Effector memory CD8-positive, alpha-beta T cell (primary cell): ENCODE results near the gene GTF2H3.
"Not testable (repeated sequence)": the region's sequence is repeated elsewhere in the genome, so short reads cannot be mapped to it uniquely, and the experiment has no call there.

Source experiments
- ATAC-seq: fragments of 150-1000 bp; cut with Tn5 transposase; replicated peaks from 2 replicates; pipeline ENCODE4 v1.10.0; 2021; ENCODE audit warnings: mild to moderate bottlenecking, moderate library complexity
- DNase-seq, 3 experiments: peaks; one replicate each; pipeline ENCODE4 v3.0.0; 2021
- H3K27ac Mint-ChIP-seq, 2 donors: one replicate each; pipeline ENCODE4 v1.8.0; 2022; ENCODE audit warnings: mild to moderate bottlenecking in 2 of 2, mixed read lengths in 2 of 2, moderate library complexity in 2 of 2
- H3K27me3 Mint-ChIP-seq, 2 donors: one replicate each; pipeline ENCODE4 v1.8.0; 2022; ENCODE audit warnings: mixed read lengths in 2 of 2
- H3K36me3 Mint-ChIP-seq: one replicate; pipeline ENCODE4 v1.8.0; 2022; ENCODE audit warnings: mild to moderate bottlenecking, moderate library complexity, mixed read lengths; ENCODE audit not compliant: insufficient read depth
- H3K4me1 Mint-ChIP-seq, 2 donors: one replicate each; pipeline ENCODE4 v1.8.0; 2022; ENCODE audit warnings: low read depth in 2 of 2, mixed read lengths in 2 of 2
- H3K4me3 Mint-ChIP-seq, 2 donors: one replicate each; pipeline ENCODE4 v1.8.0; 2022; ENCODE audit warnings: mild to moderate bottlenecking in 2 of 2, mixed read lengths in 2 of 2, moderate library complexity in 2 of 2
- H3K9me3 Mint-ChIP-seq, 2 donors: one replicate each; pipeline ENCODE4 v1.8.0; 2022; ENCODE audit warnings: mixed read lengths in 2 of 2
- total RNA-seq, 9 experiments: gene quantifications; one replicate each; lab custom pipeline; 2026; lab: John Stamatoyannopoulos, UW

The GTF2H3 gene
- total RNA-seq, result 16.1 to 88.0 (median 39.1) reads per million in 9 experiments

DNA sequence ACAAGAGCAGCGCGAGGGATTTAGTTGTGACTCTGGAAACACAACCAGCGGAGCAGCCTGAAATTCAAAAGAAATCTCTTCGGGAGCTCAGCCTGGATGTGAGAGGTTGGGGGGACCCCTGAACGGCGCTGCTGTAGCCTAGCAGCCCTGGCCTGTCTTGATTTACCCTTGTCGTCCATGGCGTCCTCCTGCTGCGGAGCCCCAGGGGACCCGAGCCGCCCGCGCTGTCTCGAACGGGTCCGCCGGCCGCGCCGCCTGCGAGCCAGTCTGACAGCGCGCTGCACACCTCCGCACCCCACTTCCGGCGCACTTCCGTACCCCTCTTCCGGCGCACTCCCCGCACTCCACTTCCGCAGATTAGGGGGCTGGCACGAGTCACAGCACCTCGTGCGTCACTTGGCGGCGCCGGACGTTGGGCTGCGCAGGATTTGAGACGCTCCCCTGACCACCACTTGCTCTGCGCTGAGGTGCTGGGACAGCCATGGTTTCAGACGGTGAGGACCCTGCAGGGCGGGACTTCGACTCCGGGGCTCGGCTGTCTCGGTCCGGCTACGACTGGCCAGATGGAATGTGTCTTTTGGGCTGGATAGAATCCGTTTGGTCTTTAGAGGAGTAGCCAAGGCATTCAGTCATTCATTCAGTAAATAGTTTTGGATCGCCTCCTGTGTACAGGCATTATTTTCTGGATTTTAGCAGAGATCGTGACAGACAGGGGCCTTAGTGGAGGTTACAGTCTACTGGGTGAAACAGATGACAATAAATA, at the start of gene GTF2H3, which contains the start of gene EIF2B1:
Gene GTF2H3 (plus strand): TSS at position 451 of the 763 bp plus-strand sequence. CDS start 31 bp downstream, at position 482.
Gene EIF2B1 (minus strand): TSS at position 308 of the 763 bp plus-strand sequence. CDS start 129 bp downstream, at position 179.
- Mint-ChIP-seq H3K27ac (peak within 1 kb of the TSS; percentile 99 to 100), H3K27me3 (no peaks in the 10 kb centered on the region), H3K4me3 (peak within 1 kb of the TSS; percentile 95 to 100), H3K4me1 (peaks cover 16 to 27% of the 10 kb centered on the region in 2 donors), H3K36me3 (peaks cover 55% of the 10 kb centered on the region), H3K9me3 (no peaks in the 10 kb centered on the region)
- ATAC-seq (peak; percentile 97), DNase-seq (peak; percentile 94 to 97 (median 95))

DNA sequence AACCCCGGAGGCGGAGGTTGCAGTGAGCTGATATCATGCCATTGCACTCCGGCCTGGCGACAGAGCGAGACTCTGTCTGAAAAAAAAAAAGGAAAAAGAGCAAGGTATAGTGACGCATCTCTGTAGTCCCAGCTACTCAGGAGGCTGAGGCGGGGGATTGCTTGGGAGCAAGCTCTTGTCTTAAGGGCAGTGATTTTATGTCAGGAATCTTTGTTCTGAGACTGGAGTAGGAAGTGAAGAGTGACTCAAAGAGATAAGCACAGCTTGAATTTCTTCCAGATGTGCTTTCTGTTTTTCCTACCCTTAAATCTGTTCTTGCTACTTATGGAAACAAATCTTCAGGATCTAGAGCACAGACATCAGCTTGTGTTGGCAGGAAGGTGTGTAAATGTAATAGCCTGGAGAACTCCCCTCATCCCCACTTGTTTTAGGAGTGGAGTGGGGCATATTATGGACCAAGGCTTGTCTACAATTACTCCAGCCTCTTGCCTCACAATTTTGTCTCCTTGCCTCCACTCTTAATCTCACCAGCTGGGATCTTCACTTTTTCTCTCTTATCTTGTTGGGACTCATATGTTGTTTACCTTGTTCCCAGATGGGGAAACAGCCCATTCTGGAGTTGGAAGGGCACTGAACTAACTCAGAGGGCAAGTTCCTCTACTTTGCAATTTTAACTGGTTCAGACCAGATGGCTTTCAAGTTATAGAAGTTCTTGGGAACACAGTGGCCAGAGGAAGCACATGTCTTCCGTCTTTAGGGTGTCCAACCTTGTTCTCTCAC, 41.7 kb upstream of the GTF2H3 start:
- Mint-ChIP-seq H3K36me3 (peaks cover 88% of the 10 kb centered on the region), H3K4me1 (peaks cover 18 to 45% of the 10 kb centered on the region in 2 donors), H3K4me3 (peak overlapping the region in 1 of 2 donors; percentile 19), H3K27ac (no peak overlapping the region), H3K9me3 (no peaks in the 10 kb centered on the region), H3K27me3 (no peaks in the 10 kb centered on the region)
- no peak for ATAC-seq
- no peak for DNase-seq

DNA sequence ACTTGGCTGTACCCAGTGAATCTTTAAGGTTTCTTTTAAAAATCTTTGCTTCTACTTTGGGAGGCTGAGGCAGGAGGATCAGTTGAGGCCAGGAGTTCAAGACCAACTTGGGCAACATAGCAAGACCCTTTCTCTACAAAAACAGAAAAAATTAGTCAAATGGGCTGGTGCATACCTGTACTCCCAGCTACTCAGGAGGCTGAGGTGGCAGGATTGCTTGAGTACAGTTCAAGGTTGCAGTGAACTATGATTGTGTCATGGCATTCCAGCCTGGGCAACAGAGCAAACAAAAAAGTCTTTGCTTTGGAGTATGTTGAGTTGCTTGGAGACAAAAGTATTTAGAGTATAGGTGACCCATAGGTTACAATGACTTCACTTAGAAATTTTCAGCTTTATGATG, 37.9 kb upstream of the GTF2H3 start:
- H3K4me3 Mint-ChIP-seq, result no peak overlapping the region
- DNase-seq (no peak), ATAC-seq (no peak)
- peak overlapping the region in 1 of 2 donors; percentile 68 for H3K27ac Mint-ChIP-seq
- H3K4me1 Mint-ChIP-seq, result peaks cover 8 to 26% of the 10 kb centered on the region in 2 donors
- H3K27me3 Mint-ChIP-seq, result no peaks in the 10 kb centered on the region
- H3K36me3 Mint-ChIP-seq, result peaks cover 73% of the 10 kb centered on the region
- H3K9me3 Mint-ChIP-seq, result no peaks in the 10 kb centered on the region

DNA sequence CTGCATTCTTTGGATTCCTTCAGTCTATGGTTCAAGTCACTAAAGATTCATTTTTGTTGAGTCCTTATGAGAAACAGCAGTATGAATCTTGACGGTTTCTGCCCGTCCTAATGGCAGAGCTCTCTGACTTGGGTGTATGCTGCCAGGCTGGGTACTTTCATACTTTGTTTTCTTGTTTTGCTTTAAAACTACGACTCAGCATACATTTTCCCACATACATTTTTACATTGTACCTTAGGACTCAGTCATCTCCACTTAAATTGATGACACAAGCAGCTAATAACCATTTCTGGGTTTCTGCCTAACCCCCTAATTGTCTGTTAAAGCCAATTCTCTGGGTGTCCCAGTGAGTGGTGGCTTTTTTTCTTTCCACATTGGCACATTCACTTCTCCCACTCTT, 36.5 kb upstream of the GTF2H3 start:
- peaks cover 65% of the 10 kb centered on the region for H3K36me3 Mint-ChIP-seq
- H3K27ac Mint-ChIP-seq, result peak overlapping the region in 1 of 2 donors; percentile 39
- no peak for ATAC-seq

DNA sequence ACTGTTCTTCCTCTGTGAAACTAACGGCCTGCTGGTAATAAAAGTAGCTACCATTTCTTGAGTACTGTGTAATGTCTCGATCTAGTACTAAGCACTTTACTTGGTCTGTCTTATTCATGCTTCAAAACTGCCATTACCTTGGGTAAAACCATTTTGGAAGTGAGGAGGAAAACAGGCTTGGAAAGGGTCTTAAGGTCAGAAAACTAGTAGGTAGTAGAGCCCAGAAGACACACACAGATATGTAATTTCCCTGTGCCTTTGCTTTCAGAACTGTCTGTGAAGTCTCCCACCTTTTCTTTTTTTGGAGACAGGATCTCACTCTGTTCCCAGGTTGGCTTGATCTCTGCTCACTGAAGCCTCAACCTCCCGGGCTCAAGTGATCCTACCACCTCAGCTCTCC, 35.1 kb upstream of the GTF2H3 start:
- ATAC-seq, result no peak
- Mint-ChIP-seq H3K9me3 (no peaks in the 10 kb centered on the region), H3K27ac (peak overlapping the region; percentile 27 to 79), H3K36me3 (peaks cover 52% of the 10 kb centered on the region), H3K4me3 (no peak overlapping the region), H3K4me1 (peaks cover 13 to 20% of the 10 kb centered on the region in 2 donors), H3K27me3 (no peaks in the 10 kb centered on the region)
- DNase-seq, result no peak

More for the DNA sequence above, 36.5 kb upstream of the GTF2H3 start:
- Mint-ChIP-seq H3K27me3 (no peaks in the 10 kb centered on the region), H3K9me3 (no peaks in the 10 kb centered on the region), H3K4me3 (no peak overlapping the region), H3K4me1 (peaks cover 9 to 21% of the 10 kb centered on the region in 2 donors)
- DNase-seq, result no peak

DNA sequence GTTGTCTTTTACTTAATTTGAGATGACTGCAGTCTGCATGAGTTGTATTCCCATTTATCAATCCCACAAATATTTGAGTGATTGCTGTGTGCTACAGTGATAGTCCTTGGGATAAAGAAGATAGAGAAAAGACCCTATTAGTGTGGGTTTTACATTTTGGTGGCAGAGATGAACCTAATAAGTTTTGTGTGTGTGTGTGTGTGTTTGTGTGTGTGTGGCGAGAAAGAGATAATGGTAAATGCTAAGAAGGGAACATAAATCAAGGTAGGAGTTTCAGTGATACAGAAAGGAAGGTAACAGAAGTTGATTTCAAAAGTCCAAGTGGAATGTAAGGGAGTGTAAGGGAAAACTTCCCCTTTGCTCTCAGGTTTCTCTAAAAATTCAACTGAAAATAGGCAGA, 34.3 kb upstream of the GTF2H3 start:
- H3K27me3 Mint-ChIP-seq, result no peaks in the 10 kb centered on the region
- DNase-seq (no peak), ATAC-seq (no peak)
- no peaks in the 10 kb centered on the region for H3K9me3 Mint-ChIP-seq
- H3K4me3 Mint-ChIP-seq, result peak overlapping the region in 1 of 2 donors; percentile 0
- H3K27ac Mint-ChIP-seq, result peak overlapping the region; percentile 27 to 79
- H3K4me1 Mint-ChIP-seq, result peaks cover 13 to 17% of the 10 kb centered on the region in 2 donors
- peaks cover 47% of the 10 kb centered on the region for H3K36me3 Mint-ChIP-seq

DNA sequence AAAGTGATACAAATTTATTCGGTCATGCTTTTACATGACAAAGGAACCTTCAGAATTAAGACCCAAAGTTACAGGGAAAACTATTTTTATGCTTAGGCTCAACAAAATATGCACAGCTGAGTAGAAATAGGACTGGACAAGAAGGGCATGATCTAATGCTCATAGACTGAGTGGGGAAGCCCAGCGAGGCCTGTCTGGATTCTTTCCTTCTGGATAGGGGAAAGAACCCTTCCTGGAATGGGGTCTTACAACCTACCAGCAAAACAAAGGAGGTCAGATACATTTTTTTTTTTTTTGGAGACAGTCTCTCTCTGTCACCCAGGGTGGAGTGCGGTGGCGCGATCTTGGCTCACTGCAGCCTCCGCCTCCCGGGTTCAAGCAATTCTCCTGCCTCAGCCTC, 33.9 kb upstream of the GTF2H3 start:
- peaks cover 45% of the 10 kb centered on the region for H3K36me3 Mint-ChIP-seq
- peak overlapping the region in 1 of 2 donors; percentile 0 for H3K4me3 Mint-ChIP-seq
- H3K9me3 Mint-ChIP-seq, result no peaks in the 10 kb centered on the region
- peak overlapping the region in 1 of 2 donors; percentile 79 for H3K27ac Mint-ChIP-seq
- DNase-seq (no peak), ATAC-seq (no peak)
- H3K27me3 Mint-ChIP-seq, result no peaks in the 10 kb centered on the region
- peaks cover 13 to 17% of the 10 kb centered on the region in 2 donors for H3K4me1 Mint-ChIP-seq

DNA sequence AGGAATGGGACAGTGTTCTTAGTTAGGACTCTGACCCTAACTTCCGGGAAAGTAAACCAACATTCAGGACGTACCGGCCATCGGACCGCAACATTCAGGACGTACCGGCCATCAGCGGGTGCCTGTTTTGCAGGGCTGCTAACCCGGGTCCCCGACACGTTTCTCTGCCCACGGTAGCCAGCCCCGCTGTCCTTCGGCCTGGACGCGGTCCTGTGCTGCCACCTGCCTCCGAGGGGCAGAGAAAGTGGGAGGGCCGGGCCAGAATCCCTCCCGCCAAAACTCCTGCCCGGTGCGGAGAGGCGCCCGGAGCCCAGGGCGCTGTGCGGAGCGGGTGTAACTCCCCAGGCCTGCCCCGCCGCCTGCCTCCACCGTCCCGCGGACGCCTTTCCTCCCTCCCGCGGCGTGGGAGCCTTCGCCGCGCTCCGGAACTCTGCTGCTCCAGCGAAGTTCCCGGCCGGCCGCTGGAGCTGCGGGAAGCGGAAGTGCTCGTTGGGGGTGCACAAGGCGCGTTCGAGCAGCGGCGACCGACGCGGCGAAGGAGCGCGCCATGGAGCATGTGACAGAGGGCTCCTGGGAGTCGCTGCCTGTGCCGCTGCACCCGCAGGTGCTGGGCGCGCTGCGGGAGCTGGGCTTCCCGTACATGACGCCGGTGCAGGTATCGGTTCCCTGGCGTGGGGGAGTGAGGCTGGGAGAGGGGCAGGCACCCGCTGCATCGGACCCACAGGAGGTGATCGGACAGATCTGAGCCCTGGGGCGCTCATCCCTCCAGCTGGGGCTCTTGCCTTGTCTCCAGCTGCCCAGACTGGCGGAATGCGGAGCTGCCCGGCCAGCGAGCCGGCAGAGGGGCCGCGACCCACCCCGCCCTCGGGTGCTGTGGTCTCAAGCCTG, 31.8 kb upstream of the GTF2H3 start, which contains the start of gene DDX55:
Gene DDX55 (plus strand): TSS at position 498 of the 888 bp plus-strand sequence. CDS start 50 bp downstream, at position 548.
- H3K4me3 Mint-ChIP-seq, result peak within 1 kb of the TSS; percentile 91 to 99

DNA sequence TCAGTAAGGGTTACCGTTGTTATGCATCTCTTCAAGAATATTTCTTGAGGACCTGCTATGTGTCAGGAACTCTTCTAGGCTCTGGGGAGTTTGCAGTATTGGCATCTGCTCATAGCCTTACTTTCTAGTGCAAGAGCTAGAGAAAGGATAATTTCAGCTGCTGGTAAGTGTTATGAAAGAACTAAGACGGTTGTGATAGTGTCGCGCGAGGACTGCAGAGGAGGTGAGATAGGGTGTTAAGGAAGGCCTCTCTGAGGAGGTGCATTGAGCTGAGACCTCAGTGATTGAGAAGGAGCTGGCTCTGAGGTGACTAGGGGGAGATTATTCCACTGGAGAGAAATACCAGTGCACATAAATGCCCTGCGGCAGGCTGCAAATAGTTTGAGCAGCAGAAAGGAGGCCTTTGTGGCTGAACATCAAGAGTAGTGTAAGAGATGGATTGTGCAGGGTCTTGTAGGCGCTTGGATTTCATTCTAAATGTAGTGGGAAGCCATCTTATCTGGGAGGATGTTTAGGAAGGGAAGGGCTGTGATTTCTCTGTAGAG, 30.9 kb upstream of the GTF2H3 start:
- no peak for DNase-seq
- H3K9me3 Mint-ChIP-seq, result no peaks in the 10 kb centered on the region
- H3K36me3 Mint-ChIP-seq, result peaks cover 42% of the 10 kb centered on the region
- no peaks in the 10 kb centered on the region for H3K27me3 Mint-ChIP-seq
- H3K27ac Mint-ChIP-seq, result peak overlapping the region; percentile 95 to 98
- no peak for ATAC-seq
- peak overlapping the region; percentile 91 to 99 for H3K4me3 Mint-ChIP-seq
- H3K4me1 Mint-ChIP-seq, result peaks cover 13 to 17% of the 10 kb centered on the region in 2 donors

More for the DNA sequence above, 31.8 kb upstream of the GTF2H3 start, which contains the start of gene DDX55:
- peak; percentile 80 to 84 (median 83) for DNase-seq
- Mint-ChIP-seq H3K9me3 (no peaks in the 10 kb centered on the region), H3K36me3 (peaks cover 42% of the 10 kb centered on the region), H3K27me3 (no peaks in the 10 kb centered on the region), H3K27ac (peak within 1 kb of the TSS; percentile 95 to 98), H3K4me1 (peaks cover 13 to 17% of the 10 kb centered on the region in 2 donors)
- ATAC-seq, result peak; percentile 95

DNA sequence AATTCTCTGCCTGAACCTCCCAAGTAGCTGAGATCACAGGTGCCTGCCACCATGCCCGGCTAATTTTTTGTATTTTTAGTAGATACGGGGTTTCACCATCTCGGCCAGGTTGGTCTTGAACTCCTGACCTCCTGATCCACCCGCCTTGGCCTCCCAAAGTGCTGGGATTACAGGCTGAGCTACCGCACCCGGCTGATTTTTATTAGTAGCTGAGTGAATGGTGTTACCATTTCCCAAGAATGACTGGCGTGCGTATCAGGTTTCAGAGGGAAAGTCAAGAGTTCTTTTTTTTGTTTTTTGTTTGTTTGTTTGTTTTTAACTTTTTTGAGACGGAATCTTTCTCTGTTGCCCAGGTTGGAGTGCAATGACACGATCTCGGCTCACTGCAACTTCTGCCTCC, 30.1 kb upstream of the GTF2H3 start:
- ATAC-seq, H3K27me3 Mint-ChIP-seq, H3K9me3 Mint-ChIP-seq, DNase-seq: not testable (repeated sequence)
- H3K4me3 Mint-ChIP-seq, result peak overlapping the region in 1 of 2 donors; percentile 99
- peaks cover 42% of the 10 kb centered on the region for H3K36me3 Mint-ChIP-seq
- H3K27ac Mint-ChIP-seq, result peak overlapping the region in 1 of 2 donors; percentile 98
- H3K4me1 Mint-ChIP-seq, result peaks cover 13 to 17% of the 10 kb centered on the region in 2 donors

DNA sequence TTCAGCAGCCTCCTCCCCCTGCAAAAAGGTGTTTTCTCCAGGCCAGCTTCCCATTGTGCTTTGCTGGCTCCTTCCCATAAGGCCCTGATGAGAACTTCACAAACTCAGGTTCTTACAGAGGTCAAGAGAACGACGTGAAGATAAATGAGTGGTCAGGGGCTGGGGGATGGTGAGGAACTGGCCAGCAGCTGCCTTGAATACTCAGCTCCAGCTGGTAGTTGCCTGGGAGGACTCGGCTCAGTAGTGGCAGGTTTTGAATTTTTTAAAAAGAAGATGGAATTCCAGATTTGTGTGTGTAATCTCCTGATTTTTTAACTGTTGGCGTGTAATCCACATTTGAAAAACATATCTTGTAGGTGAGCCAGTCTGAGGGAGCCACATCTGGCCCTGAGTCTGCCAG, 25.9 kb upstream of the GTF2H3 start:
- no peak overlapping the region for H3K27ac Mint-ChIP-seq
- H3K4me1 Mint-ChIP-seq, result peaks cover 4% of the 10 kb centered on the region in 2 donors
- peaks cover 72% of the 10 kb centered on the region for H3K36me3 Mint-ChIP-seq

DNA sequence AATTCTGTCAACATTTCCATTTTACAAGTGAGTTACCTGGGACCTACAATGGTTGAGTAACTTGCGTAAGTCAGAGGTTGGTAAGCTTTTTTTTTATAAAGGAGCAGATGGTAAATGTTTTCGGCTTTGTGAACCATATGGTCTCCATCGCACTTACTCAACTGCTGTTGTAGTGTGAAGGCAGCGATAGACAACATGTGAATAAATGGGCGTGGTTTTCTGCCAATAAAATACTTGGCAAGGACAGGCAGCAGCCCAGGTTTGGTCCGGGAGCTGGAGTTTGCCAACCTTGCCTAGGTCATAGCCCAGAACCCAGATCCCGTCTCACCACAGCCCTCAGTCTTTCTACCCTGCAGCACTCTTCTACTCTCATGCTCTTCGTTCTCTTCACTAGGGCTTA, 25.4 kb upstream of the GTF2H3 start:
- H3K36me3 Mint-ChIP-seq, result peaks cover 76% of the 10 kb centered on the region
- DNase-seq (no peak), ATAC-seq (no peak)
- H3K4me1 Mint-ChIP-seq, result no peaks in the 10 kb centered on the region
- H3K4me3 Mint-ChIP-seq, result no peak overlapping the region
- H3K9me3 Mint-ChIP-seq, result no peaks in the 10 kb centered on the region
- no peaks in the 10 kb centered on the region for H3K27me3 Mint-ChIP-seq
- H3K27ac Mint-ChIP-seq, result peak overlapping the region in 1 of 2 donors; percentile 39

More for the DNA sequence above, 25.9 kb upstream of the GTF2H3 start:
- Mint-ChIP-seq H3K4me3 (no peak overlapping the region), H3K27me3 (no peaks in the 10 kb centered on the region), H3K9me3 (no peaks in the 10 kb centered on the region)
- ATAC-seq (no peak), DNase-seq (no peak)
